ENCODE data around the gene ZSCAN32. TPM values are rescaled to one million over a fixed set of nuclear protein-coding genes. Genes with fewer than 3 reads are reported as not detected.

The ZSCAN32 gene
- total RNA-seq, 2 donors from 2014 or later: 19.8 to 24.1 TPM

DNA sequence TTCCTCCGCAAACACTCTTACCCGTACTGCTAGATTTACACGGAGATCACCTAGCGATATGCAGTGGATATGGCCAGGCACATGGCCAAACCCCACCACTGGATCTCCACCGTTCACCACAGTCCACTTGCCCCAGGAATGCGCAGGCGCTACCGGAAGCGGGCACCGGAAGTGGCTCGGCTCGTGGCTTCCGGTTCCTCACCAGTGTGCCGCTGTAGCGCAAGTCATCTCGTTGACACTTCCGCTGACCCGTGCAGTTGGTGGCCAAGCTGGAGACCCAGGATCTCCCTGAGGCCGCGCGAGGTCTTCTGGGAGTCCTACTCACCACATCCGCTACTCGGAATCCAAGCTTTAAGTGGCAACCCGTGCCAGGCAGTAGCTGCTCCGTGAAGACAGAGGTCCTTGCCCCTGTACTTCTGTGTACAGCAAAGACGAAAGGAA, 31.0 kb upstream of the ZSCAN32 start:
- Mint-ChIP-seq H3K36me3 (ENCODE audit: low read depth) (no peaks in the 10 kb centered on the region), H3K4me3 (no peak overlapping the region), H3K27me3 (ENCODE audit: insufficient read depth) (peaks cover 7% of the 10 kb centered on the region), H3K4me1 (no peaks in the 10 kb centered on the region), H3K9me3 (no peaks in the 10 kb centered on the region), H3K27ac (no peak overlapping the region)
- Histone ChIP-seq H3K27ac (ENCODE audit: low read depth, low read length) (no peak overlapping the region), H3K4me1 (ENCODE audit: control insufficient read depth, insufficient read depth, low read length) (no peaks in the 10 kb centered on the region), H3K9ac (ENCODE audit: extremely low read depth, low read length, poor library complexity, severe bottlenecking) (no peak overlapping the region), H3K4me3 (ENCODE audit: low read length) (no peak overlapping the region), H3K9me3 (ENCODE audit: control insufficient read depth, low read length) (no peaks in the 10 kb centered on the region), H3K27me3 (ENCODE audit: control insufficient read depth, insufficient read depth, low read length, poor library complexity, severe bottlenecking) (no peaks in the 10 kb centered on the region), H3K36me3 (ENCODE audit: control insufficient read depth, insufficient read depth, low read length) (peaks cover 8% of the 10 kb centered on the region)
- WGBS, 2 experiments (ENCODE audit: insufficient coverage in 1 of 2, insufficient read length in 1 of 2): 96 to 97% methylated on average over 19 to 26 of the region's 26 CpGs
- DNase-seq: no peak
- no peak for TF ChIP-seq CTCF (conservative IDR thresholded peaks at IDR 0.05)

- peak; percentile 58 for DNase-seq
- H3K36me3 ChIP-seq (ENCODE audit: control insufficient read depth, insufficient read depth, low read length): peaks cover 12% of the 10 kb centered on the region
- no peak overlapping the region for H3K4me3 Mint-ChIP-seq
- no peak overlapping the region for H3K27ac Mint-ChIP-seq
- WGBS, 2 experiments (ENCODE audit: insufficient coverage in 1 of 2, insufficient read length in 1 of 2): 90 to 94% methylated on average over 15 to 29 of the region's 29 CpGs
- peaks cover 38% of the 10 kb centered on the region for H3K9me3 ChIP-seq (ENCODE audit: control insufficient read depth, low read length)
- H3K4me3 ChIP-seq (ENCODE audit: low read length): no peak overlapping the region
- H3K27ac ChIP-seq (ENCODE audit: low read depth, low read length): no peak overlapping the region
- peaks cover 12% of the 10 kb centered on the region for H3K27me3 Mint-ChIP-seq (ENCODE audit: insufficient read depth)
- H3K4me1 Mint-ChIP-seq: no peaks in the 10 kb centered on the region
- no peaks in the 10 kb centered on the region for H3K4me1 ChIP-seq (ENCODE audit: control insufficient read depth, insufficient read depth, low read length)
- peaks cover 29% of the 10 kb centered on the region for H3K36me3 Mint-ChIP-seq (ENCODE audit: low read depth)
- H3K27me3 ChIP-seq (ENCODE audit: control insufficient read depth, insufficient read depth, low read length, poor library complexity, severe bottlenecking): no peaks in the 10 kb centered on the region
- peaks cover 90% of the 10 kb centered on the region for H3K9me3 Mint-ChIP-seq
- H3K9ac ChIP-seq (ENCODE audit: extremely low read depth, low read length, poor library complexity, severe bottlenecking): no peak overlapping the region
- no peak for TF ChIP-seq CTCF (conservative IDR thresholded peaks at IDR 0.05)
These were observed 13.1 kb upstream of the ZSCAN32 start for GRCh38 chr16:3413730-3414379.

DNA sequence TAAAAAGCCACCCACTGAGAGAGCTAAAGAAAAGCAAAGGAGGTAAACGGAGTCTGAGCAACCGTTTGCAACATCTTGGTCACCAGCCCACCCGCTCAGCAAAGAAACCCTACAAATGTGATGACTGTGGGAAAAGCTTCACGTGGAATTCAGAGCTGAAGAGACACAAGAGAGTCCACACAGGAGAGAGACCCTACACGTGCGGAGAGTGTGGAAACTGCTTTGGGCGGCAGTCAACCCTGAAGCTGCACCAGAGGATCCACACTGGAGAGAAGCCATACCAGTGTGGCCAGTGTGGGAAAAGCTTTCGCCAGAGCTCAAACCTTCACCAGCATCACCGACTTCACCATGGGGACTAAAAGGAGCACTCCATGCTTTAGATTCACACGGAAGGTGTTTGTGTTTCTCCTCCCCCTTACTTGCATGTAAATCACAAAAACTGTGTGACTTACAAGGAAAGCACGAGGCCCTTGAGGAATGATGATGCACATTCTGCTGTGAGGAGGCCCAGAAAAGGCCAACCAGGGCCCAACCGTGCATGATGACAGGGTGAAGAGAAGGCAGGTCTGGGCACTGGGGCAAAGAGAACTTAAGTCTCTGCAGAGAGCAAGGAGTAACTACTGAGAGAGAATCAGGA, 7.9 kb upstream of the ZSCAN32 start:
- H3K4me3 Mint-ChIP-seq: no peak overlapping the region
- H3K27me3 Mint-ChIP-seq (ENCODE audit: insufficient read depth): peaks cover 6% of the 10 kb centered on the region
- H3K4me1 ChIP-seq (ENCODE audit: control insufficient read depth, insufficient read depth, low read length): no peaks in the 10 kb centered on the region
- no peaks in the 10 kb centered on the region for H3K27me3 ChIP-seq (ENCODE audit: control insufficient read depth, insufficient read depth, low read length, poor library complexity, severe bottlenecking)
- TF ChIP-seq CTCF (conservative IDR thresholded peaks at IDR 0.05): no peak
- no peak overlapping the region for H3K27ac ChIP-seq (ENCODE audit: low read depth, low read length)
- H3K36me3 Mint-ChIP-seq (ENCODE audit: low read depth): peaks cover 78% of the 10 kb centered on the region
- peaks cover 79% of the 10 kb centered on the region for H3K9me3 ChIP-seq (ENCODE audit: control insufficient read depth, low read length)
- peaks cover 64% of the 10 kb centered on the region for H3K36me3 ChIP-seq (ENCODE audit: control insufficient read depth, insufficient read depth, low read length)
- peak overlapping the region; percentile 69 for H3K4me3 ChIP-seq (ENCODE audit: low read length)
- no peak for DNase-seq
- no peak overlapping the region for H3K9ac ChIP-seq (ENCODE audit: extremely low read depth, low read length, poor library complexity, severe bottlenecking)
- H3K27ac Mint-ChIP-seq: no peak overlapping the region
- H3K9me3 Mint-ChIP-seq: peaks cover 94% of the 10 kb centered on the region
- 91 to 93% methylated on average over 9 to 12 of the region's 12 CpGs for WGBS, 2 experiments (ENCODE audit: insufficient coverage in 1 of 2, insufficient read length in 1 of 2)
- no peaks in the 10 kb centered on the region for H3K4me1 Mint-ChIP-seq
